HG02678 (cell line): ENCODE measurements around the gene C17orf114.

ENCODE experiments used
- ATAC-seq: cut with Tn5 transposase; IDR thresholded peaks from one replicate; pipeline ENCODE4 v1.9.1; 2021; ENCODE audit warnings: mild to moderate bottlenecking, moderate library complexity; ENCODE audit not compliant: unreplicated experiment

Gene C17orf114

GRCh38 chr17:4802228-4802627, at the start of gene C17orf114:
C17orf114 (minus strand) TSS chr17:4802328.
- ATAC-seq: no peak

GRCh38 chr17:4851084-4851483, 49.0 kb upstream of the C17orf114 start:
- ATAC-seq: no peak

GRCh38 chr17:4850246-4850645, 48.1 kb upstream of the C17orf114 start:
- ATAC-seq: no peak

- ATAC-seq: no peak
These were observed 46.9 kb upstream of the C17orf114 start for GRCh38 chr17:4849011-4849536.

- ATAC-seq: no peak
These were observed 44.7 kb upstream of the C17orf114 start for GRCh38 chr17:4846635-4847390.

- no peak for ATAC-seq
These were observed 43.0 kb upstream of the C17orf114 start for GRCh38 chr17:4845118-4845517.

- no peak for ATAC-seq
These were observed 41.3 kb upstream of the C17orf114 start for GRCh38 chr17:4843321-4844000.

- ATAC-seq: no peak
These were observed 40.2 kb upstream of the C17orf114 start for GRCh38 chr17:4842376-4842775.

GRCh38 chr17:4840893-4841242, 38.7 kb upstream of the C17orf114 start:
- no peak for ATAC-seq

GRCh38 chr17:4839965-4840892, 38.1 kb upstream of the C17orf114 start:
- ATAC-seq: no peak

GRCh38 chr17:4839221-4839620, 37.1 kb upstream of the C17orf114 start:
- ATAC-seq: no peak

- ATAC-seq: no peak
These were observed 36.2 kb upstream of the C17orf114 start for GRCh38 chr17:4838309-4838785.

- ATAC-seq: no peak
These were observed 35.6 kb upstream of the C17orf114 start for GRCh38 chr17:4837471-4838308.

- no peak for ATAC-seq
These were observed 34.1 kb upstream of the C17orf114 start for GRCh38 chr17:4836221-4836620.

- no peak for ATAC-seq
These were observed 32.5 kb upstream of the C17orf114 start for GRCh38 chr17:4834681-4835020.

GRCh38 chr17:4833941-4834680, 32.0 kb upstream of the C17orf114 start:
- ATAC-seq: no peak

- ATAC-seq: peak; percentile 94
These were observed 31.2 kb upstream of the C17orf114 start, which contains the start of gene MINK1 for GRCh38 chr17:4833178-4833940. MINK1 (plus strand) TSS chr17:4833340; CDS start chr17:4833584, 244 bp downstream.

GRCh38 chr17:4832829-4833177, 30.7 kb upstream of the C17orf114 start:
- peak; percentile 11 for ATAC-seq

- ATAC-seq: no peak
These were observed 25.3 kb upstream of the C17orf114 start for GRCh38 chr17:4827399-4827798.
